HUDEP-2 (cell line): ENCODE data around the gene ACTN3.
"Not testable (repeated sequence)": the region's sequence is repeated elsewhere in the genome, so short reads cannot be mapped to it uniquely, and the experiment has no call there.

ENCODE experiments used
- DNase-seq, 76 experiments: peaks; one replicate each; lab custom pipeline; 2025; ENCODE audit not compliant: unreplicated experiment in 76 of 76; lab: John Stamatoyannopoulos, UW

ACTN3 gene

GRCh38 chr11:66543263-66544107 lies 3.2 kb upstream of the ACTN3 start:
- DNase-seq = peak in 1 of 76 experiments; percentile 17

- DNase-seq = not testable (repeated sequence)
Measured at GRCh38 chr11:66544952-66545351, 1.8 kb upstream of the ACTN3 start.

GRCh38 chr11:66545701-66546367 lies 869 bp upstream of the ACTN3 start, which contains the start of gene ZDHHC24:
Gene ZDHHC24, minus strand, starts transcription at chr11:66546048. Its CDS starts 45 bp downstream, at chr11:66546003.
- peak in 74 of 76 experiments; percentile 75 to 97 (median 93) for DNase-seq

- no peak for DNase-seq
Measured at GRCh38 chr11:66546966-66547661, 411 bp downstream of the ACTN3 start.

GRCh38 chr11:66547662-66548009 lies 933 bp downstream of the ACTN3 start:
- DNase-seq = no peak

GRCh38 chr11:66548041-66548440 lies 1.3 kb downstream of the ACTN3 start:
- DNase-seq = no peak

GRCh38 chr11:66548774-66549630 lies 2.3 kb downstream of the ACTN3 start:
- no peak for DNase-seq

GRCh38 chr11:66549696-66550095 lies 3.0 kb downstream of the ACTN3 start:
- DNase-seq = no peak

- DNase-seq = no peak
Measured at GRCh38 chr11:66550887-66551286, 4.2 kb downstream of the ACTN3 start.

GRCh38 chr11:66554602-66555001 lies 7.9 kb downstream of the ACTN3 start:
- no peak for DNase-seq

- DNase-seq = no peak
Measured at GRCh38 chr11:66555416-66555815, 8.7 kb downstream of the ACTN3 start.

GRCh38 chr11:66556086-66556485 lies 9.4 kb downstream of the ACTN3 start:
- no peak for DNase-seq

GRCh38 chr11:66557733-66558326 lies 11.1 kb downstream of the ACTN3 start:
- no peak for DNase-seq

GRCh38 chr11:66559142-66559865 lies 12.6 kb downstream of the ACTN3 start:
- DNase-seq = peak in 44 of 76 experiments; percentile 3 to 62 (median 32)

GRCh38 chr11:66559866-66560676 lies 13.4 kb downstream of the ACTN3 start:
- no peak for DNase-seq

- DNase-seq = no peak
Measured at GRCh38 chr11:66561178-66561974, 14.7 kb downstream of the ACTN3 start.

- no peak for DNase-seq
Measured at GRCh38 chr11:66561975-66562248, 15.2 kb downstream of the ACTN3 start.

GRCh38 chr11:66562275-66562674 lies 15.6 kb downstream of the ACTN3 start:
- no peak for DNase-seq
